GM12874 (cell line): ENCODE measurements around the gene MRPL47.

ENCODE experiments used
- TF ChIP-seq, protein P1 (sequence below): IDR thresholded peaks from 2 replicates; pipeline ENCODE4 v1.5.1; 2011; ENCODE audit warnings: low read depth, mild to moderate bottlenecking, control low read depth, low read length, moderate library complexity; ENCODE audit not compliant: insufficient read depth

MRPL47 gene

DNA sequence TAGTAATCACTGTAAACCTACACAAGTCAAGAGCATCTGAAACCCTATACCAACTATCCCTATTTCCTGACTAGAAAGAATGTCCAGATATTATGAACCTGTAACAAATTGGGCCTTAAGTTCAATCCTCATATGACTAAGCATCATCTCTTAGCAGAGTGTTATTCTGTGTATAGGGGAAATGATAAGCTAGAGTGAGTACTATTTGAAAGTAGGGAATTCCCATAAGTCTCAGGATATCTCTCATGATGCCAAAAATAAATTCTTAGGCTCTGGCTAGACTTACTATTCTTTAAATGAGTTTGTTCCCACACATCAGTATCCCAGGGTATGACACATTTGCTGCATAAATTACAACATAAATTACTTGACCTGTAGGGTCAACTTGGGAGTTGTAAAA is 15.3 kb downstream of the MRPL47 start:
- TF ChIP-seq, protein P1, sequence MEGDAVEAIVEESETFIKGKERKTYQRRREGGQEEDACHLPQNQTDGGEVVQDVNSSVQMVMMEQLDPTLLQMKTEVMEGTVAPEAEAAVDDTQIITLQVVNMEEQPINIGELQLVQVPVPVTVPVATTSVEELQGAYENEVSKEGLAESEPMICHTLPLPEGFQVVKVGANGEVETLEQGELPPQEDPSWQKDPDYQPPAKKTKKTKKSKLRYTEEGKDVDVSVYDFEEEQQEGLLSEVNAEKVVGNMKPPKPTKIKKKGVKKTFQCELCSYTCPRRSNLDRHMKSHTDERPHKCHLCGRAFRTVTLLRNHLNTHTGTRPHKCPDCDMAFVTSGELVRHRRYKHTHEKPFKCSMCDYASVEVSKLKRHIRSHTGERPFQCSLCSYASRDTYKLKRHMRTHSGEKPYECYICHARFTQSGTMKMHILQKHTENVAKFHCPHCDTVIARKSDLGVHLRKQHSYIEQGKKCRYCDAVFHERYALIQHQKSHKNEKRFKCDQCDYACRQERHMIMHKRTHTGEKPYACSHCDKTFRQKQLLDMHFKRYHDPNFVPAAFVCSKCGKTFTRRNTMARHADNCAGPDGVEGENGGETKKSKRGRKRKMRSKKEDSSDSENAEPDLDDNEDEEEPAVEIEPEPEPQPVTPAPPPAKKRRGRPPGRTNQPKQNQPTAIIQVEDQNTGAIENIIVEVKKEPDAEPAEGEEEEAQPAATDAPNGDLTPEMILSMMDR: no peak

GRCh38 chr3:179580992-179581391 is 23.4 kb downstream of the MRPL47 start:
- TF ChIP-seq, protein P1: no peak

DNA sequence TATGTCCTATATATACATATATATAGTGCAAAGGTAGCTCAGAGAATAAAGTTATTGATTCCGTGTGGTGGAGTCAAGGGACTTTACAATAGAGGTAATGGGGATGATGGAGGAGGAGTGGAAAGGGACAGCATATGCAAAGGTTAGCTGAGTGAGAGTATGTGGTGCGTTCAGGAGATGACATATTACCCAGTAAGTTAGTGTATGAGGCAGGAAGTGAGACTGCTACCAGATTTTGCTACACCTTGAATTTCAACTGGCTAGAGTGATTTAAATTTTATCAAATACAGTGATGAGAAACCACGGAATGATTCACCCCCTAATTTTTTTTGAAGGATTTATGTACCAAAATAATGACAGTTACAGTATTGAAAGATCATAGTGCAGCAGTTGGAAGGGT is 38.9 kb downstream of the MRPL47 start:
- TF ChIP-seq, protein P1: no peak

DNA sequence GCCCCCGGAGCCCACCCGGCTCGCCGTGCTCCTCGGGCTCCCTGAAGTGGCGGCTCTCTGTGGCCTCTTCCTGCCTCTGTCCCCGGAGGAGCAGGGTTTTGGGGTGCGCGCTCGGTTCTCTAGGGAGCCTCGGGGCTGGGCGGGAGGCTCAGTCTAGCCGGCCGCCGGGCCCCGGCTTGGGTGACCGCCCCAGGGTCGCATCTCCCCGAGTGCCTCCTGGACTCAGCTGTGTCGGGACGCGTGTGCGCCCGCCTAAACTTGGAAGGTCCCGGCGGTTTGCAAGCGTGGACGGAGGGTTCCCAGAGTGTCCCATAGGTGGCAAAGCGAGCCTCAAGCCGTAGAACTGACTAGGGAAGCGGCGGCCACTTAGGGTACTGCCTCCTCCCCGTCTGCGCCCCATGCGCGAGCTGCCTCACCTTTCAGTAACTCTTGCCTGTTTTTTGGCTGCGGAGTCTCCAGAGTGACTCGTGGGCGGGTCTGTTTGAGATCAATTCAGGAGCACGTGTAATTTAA is 41.1 kb downstream of the MRPL47 start:
- TF ChIP-seq, protein P1: peak; percentile 43

- TF ChIP-seq, protein P1: no peak
These were observed 41.7 kb downstream of the MRPL47 start, which contains the start of gene ACTL6A for GRCh38 chr3:179562591-179563270. ACTL6A (plus strand) TSS chr3:179562926; CDS start chr3:179563093, 167 bp downstream.

DNA sequence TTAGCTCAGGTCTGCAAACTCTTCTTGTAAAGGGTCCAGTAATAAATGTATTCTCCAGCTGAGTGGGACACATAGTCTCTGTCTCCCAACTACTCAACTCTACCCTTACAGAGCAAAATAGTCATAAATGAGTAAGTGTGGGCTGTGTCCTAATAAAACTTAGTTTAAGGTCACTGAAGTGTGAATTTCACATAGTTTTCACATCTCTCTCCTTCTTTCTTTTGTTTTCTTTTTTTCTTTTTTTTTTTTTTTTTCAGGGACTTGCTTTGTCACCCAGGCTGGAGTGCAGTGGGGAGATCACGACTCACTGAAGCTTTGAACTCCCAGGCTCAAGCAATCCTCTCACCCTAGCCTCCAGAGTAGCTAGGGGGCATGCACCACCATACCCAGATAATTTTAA is 43.6 kb downstream of the MRPL47 start:
- TF ChIP-seq, protein P1: no peak

DNA sequence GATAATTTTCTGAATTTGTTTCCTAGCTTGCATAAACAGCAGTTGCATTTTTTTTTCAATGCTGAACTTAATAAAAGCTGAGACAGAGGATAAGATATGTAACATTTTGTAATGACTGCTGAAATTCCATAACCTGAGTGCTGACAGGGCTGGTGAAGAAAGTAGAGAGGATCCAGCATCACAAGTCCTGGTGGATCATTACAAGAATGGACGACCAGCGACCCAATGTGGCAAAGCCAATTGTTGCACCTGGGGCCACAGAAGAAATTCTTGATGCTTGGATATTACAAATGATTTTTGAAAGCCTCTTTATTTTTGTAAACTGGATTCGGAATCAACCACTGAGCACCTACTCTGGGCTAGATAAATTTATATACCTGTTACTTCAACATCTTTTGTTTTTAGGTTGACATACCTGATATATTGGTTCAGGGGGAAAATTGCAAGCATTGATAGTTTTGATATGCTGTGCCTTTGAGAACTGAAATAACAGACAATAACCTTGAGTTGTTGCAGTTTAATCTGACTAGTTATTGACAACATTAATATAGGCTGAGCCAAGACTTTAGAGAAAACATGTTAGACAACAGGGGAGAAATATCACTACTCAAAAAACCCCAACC is 45.6 kb downstream of the MRPL47 start:
- TF ChIP-seq, protein P1: peak; percentile 71
